Activated CD4-positive, alpha-beta T cell treated with anti-CD3 and anti-CD28 coated beads for 1 hour (primary cell): ENCODE measurements around the gene OR2B3.
"Not testable (repeated sequence)": the region's sequence is repeated elsewhere in the genome, so short reads cannot be mapped to it uniquely, and the experiment has no call there.

Experiments
- DNase-seq: peaks from one replicate; pipeline ENCODE4 v3.0.0-alpha.2; 2020

Gene OR2B3, protein sequence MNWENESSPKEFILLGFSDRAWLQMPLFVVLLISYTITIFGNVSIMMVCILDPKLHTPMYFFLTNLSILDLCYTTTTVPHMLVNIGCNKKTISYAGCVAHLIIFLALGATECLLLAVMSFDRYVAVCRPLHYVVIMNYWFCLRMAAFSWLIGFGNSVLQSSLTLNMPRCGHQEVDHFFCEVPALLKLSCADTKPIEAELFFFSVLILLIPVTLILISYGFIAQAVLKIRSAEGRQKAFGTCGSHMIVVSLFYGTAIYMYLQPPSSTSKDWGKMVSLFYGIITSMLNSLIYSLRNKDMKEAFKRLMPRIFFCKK

GRCh38 chr6:29087213-29087612, at the start of gene OR2B3:
TSS of gene OR2B3 (minus strand) at chr6:29087313. CDS start at chr6:29087248, 65 bp downstream.
- no peak for DNase-seq

GRCh38 chr6:29131691-29132090, 44.6 kb upstream of the OR2B3 start:
- DNase-seq: no peak

DNA sequence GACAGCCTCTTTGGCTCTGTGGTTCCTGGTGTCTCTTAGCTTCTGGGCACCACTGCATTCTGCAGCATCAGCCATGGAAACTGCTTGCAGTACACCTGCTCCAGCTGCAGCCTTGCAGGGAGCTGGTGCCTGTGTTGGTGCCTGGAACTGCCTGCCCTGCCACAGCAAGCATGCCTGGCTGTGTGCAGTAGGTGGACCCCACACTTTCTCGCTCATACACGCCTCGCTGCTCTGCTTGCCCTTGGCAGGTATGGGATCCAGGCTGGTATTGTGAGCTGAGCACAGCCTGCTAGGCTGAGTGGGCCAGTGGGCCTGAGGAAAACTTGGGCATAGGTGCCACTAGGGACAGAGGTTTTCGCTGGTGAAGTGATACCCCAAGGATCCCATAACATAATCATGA, 43.5 kb upstream of the OR2B3 start:
- no peak for DNase-seq

DNA sequence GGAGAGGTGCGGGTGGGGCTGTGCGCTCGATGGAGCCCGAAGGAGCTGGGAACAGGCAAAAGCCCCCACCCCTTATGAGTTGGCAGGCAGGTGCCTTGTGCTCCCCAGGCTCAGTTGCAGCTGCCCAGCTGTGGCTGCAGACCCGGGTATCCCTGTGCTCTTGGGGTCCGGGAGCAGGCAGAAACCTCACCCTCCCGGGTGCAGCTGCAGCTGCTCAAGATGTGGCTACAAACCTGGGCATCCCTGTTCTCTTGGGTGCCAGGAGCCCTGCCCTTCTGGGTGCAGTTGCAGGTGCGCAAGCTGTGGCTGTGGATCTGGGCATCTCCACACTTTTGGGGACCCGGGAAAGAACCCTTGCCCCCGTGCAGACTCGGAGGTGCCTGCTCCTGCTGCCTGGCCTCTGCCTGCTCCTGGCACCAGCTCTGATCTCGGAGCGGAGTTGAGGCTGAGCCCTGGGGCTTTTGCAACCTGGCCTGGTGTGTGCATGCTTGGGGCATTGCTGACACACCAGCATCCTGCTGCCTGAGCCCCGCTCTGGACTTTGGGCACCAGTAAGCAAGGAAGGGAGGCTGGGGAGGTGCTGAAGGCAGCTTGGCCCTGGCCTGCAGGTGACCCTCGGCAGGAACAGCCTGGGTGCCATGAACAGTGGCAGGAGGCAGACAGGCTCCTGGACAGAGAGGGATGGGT, 42.4 kb upstream of the OR2B3 start:
- DNase-seq: no peak

DNA sequence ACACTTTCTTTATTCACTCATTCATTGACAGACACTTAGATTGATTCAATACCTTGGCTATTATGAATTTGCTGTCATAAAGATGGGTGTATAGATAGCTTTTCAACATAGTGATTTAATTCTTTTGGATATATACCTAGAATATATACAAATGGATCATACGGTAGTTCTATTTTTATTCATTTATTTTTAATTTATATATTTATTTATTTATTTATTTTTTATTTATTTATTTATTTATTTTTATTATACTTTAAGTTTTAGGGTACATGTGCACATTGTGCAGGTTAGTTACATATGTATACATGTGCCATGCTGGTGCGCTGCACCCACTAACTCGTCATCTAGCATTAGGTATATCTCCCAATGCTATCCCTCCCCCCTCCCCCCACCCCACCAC, 27.9 kb upstream of the OR2B3 start:
- DNase-seq: not testable (repeated sequence)

DNA sequence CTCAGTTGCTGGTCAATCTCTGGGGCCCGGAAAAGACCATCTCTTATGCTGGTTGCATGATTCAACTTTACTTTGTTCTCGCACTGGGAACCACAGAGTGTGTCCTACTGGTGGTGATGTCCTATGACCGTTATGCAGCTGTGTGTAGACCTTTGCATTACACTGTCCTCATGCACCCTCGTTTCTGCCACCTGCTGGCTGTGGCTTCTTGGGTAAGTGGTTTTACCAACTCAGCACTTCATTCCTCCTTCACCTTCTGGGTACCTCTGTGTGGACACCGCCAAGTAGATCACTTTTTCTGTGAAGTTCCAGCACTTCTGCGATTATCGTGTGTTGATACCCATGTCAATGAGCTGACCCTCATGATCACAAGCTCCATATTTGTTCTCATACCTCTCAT, 25.0 kb upstream of the OR2B3 start:
- no peak for DNase-seq

GRCh38 chr6:29107758-29108157, 20.6 kb upstream of the OR2B3 start, which contains the start of gene OR2J3:
TSS of gene OR2J3 (plus strand) at chr6:29108058. CDS start at chr6:29111891, 3,833 bp downstream.
- DNase-seq: no peak

GRCh38 chr6:29099190-29099589, 12.1 kb upstream of the OR2B3 start, which contains the start of gene OR2J1:
TSS of gene OR2J1 (plus strand) at chr6:29099490. CDS start at chr6:29100943, 1,453 bp downstream.
- DNase-seq: no peak

GRCh38 chr6:29097803-29098202, 10.7 kb upstream of the OR2B3 start:
- no peak for DNase-seq

DNA sequence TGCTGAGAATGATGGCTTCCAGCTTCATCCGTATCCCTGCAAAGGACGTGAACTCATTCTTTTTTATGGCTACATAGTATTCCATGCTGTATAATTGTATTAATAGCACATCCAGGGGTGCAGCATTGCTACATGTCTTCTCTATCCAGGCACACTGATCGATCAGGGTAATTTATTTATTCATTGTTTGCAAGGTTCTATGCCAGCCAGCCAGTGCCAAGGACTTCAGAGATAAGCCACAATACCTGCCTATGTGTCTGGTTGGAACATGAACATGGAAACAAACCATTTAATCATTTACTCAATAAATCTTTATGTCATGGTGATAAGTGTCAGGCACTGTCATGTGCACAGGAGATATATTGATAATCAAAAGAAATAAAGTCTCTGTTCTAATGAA, 5.8 kb upstream of the OR2B3 start:
- no peak for DNase-seq

GRCh38 chr6:29082457-29082856, 4.7 kb downstream of the OR2B3 start:
- no peak for DNase-seq

- DNase-seq: no peak
Measured at GRCh38 chr6:29081312-29081711, 5.8 kb downstream of the OR2B3 start.

- no peak for DNase-seq
Measured at GRCh38 chr6:29079203-29079602, 7.9 kb downstream of the OR2B3 start.

GRCh38 chr6:29071831-29072723, 15.0 kb downstream of the OR2B3 start:
- no peak for DNase-seq

DNA sequence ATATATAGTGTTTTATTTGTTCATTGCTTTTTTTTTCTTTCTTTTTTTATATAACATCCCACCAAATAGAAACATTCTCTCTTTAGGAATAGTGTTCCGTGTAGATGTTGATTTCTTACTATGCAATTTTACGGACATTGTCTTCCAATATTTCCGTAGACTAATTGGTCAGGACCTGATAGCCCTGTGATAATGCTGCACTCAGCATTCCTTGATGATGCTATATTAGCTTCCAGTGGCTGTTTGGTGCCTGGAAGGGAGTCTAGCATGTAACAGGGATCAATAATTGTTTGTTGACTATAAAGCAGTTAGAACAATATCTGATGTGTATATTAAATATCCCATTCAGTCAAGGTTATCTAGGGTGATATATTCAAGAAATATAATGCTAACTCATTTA, 35.4 kb downstream of the OR2B3 start:
- DNase-seq: no peak

DNA sequence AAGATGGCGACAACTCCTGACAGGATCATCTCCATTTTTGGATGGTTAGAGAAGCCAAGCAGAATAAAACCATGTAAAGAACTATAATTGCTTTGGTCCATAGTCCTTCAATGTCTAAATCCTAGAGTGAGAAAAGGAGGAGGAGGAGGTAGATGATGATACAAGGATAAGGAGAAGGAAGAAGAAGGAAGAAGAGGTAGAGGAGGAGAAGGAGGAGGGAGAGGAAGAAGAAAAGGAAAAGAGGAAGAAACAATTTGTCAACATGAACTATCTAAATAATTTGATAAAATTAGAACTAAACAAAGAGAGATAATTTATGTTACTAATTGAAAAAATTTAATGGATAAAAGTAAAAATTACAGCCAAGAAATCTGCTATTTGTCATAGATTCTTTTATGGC, 42.0 kb downstream of the OR2B3 start, which contains the start of gene OR2W1:
TSS of gene OR2W1 (minus strand) at position 101 of the 400 bp plus-strand sequence. CDS start at position 101, 0 bp downstream.
- no peak for DNase-seq
